ENCODE measurements around the gene IGF2BP3. TPM values are rescaled to one million over a fixed set of nuclear protein-coding genes. Genes with fewer than 3 reads are reported as not detected.

Gene IGF2BP3
- total RNA-seq, 2 donors from 2014 or later, result 0.39 to 0.56 TPM

Other genes starting within 250 kb of the IGF2BP3 start
- 1 to 10 TPM; 1.8 to 2.4 TPM for gene GPNMB, start 223.7 kb downstream of the IGF2BP3 start, total RNA-seq
- gene MALSU1, start 171.2 kb downstream of the IGF2BP3 start, total RNA-seq, result 10 to 100 TPM; 78.5 to 83.4 TPM
- 100 to 1,000 TPM in 1 of 2 donors, 10 to 100 TPM in 1; 85.8 to 114 TPM for gene TRA2A, start 61.5 kb upstream of the IGF2BP3 start, total RNA-seq
- 1 to 10 TPM; 6.4 to 8.5 TPM for gene CCDC126, start 126.9 kb upstream of the IGF2BP3 start, total RNA-seq
- gene FAM221A, start 209.7 kb upstream of the IGF2BP3 start, total RNA-seq, result 10 to 100 TPM in 1 of 2 donors, 1 to 10 TPM in 1; 8.8 to 19.7 TPM
- under 1 TPM; 0.07 to 0.18 TPM for gene STK31, start 239.7 kb upstream of the IGF2BP3 start, total RNA-seq